ENCODE measurements around the gene EXOSC3. TPM values are rescaled to one million over a fixed set of nuclear protein-coding genes. Genes with fewer than 3 reads are reported as not detected.

Gene EXOSC3
- total and polyA plus RNA-seq, 9 of the 15 experiments (the other 6 are each of a cell fraction or from before 2014, with no cell fraction given): 18.5 to 266 (median 114) TPM

DNA sequence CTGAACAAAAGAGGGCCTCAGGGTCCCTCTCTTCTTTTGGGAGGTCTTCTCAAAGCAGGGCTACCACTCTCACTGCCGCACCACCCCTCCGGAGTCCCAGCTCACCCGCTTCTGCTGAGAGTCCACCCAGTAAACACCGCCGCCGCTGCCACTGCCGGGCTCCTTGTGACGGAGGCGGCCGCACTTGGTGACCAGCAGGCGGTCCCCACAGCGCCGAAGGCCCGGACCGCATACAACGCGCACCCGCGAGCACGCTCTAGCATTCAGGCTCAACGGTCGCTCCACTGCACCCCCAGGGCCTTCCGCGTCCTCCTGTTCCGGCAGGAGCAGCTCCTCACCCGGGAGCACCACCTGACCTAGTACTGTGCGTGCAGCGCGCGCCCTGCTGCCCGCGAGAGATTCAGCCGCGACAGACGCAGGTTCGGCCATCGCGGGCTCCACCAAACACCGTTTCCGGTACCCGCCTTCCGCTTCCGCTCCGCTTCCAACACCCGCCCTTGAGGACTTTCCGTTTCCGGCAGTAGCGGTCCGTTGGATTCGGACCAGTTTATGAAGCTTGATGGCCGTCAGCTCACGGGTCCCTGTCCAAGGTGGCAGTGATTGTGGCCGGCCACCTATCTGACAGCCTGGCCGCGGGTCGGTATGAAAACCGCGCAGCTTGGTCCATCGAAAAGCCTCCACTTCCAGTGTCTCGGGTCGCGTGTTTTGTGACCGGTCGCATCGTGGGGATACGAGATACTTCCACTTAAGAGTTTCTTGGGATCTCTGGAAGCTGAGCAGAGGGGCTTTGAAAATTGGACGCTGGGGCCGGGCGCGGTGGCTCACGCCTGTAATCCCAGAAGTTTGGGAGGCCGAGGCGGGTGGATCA is at the start of gene EXOSC3 (continued):
- TF ChIP-seq, protein P1, sequence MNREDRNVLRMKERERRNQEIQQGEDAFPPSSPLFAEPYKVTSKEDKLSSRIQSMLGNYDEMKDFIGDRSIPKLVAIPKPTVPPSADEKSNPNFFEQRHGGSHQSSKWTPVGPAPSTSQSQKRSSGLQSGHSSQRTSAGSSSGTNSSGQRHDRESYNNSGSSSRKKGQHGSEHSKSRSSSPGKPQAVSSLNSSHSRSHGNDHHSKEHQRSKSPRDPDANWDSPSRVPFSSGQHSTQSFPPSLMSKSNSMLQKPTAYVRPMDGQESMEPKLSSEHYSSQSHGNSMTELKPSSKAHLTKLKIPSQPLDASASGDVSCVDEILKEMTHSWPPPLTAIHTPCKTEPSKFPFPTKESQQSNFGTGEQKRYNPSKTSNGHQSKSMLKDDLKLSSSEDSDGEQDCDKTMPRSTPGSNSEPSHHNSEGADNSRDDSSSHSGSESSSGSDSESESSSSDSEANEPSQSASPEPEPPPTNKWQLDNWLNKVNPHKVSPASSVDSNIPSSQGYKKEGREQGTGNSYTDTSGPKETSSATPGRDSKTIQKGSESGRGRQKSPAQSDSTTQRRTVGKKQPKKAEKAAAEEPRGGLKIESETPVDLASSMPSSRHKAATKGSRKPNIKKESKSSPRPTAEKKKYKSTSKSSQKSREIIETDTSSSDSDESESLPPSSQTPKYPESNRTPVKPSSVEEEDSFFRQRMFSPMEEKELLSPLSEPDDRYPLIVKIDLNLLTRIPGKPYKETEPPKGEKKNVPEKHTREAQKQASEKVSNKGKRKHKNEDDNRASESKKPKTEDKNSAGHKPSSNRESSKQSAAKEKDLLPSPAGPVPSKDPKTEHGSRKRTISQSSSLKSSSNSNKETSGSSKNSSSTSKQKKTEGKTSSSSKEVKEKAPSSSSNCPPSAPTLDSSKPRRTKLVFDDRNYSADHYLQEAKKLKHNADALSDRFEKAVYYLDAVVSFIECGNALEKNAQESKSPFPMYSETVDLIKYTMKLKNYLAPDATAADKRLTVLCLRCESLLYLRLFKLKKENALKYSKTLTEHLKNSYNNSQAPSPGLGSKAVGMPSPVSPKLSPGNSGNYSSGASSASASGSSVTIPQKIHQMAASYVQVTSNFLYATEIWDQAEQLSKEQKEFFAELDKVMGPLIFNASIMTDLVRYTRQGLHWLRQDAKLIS (CRISPR knock-in tag; IDR thresholded peaks at IDR 0.05): peak; percentile 79; the same call in 1 of the 2 replicates
- TF ChIP-seq NR3C1 (CRISPR knock-in tag; IDR thresholded peaks at IDR 0.05) (peak; percentile 44; the same call in 1 of the 2 replicates), SMARCE1 (IDR thresholded peaks at IDR 0.05) (peak; percentile 33; the same call in 1 of the 2 replicates), STAT5B (CRISPR knock-in tag; IDR thresholded peaks at IDR 0.05) (no peak), TARDBP (IDR thresholded peaks at IDR 0.05) (no peak; the same call in 1 of the 2 replicates), MEIS2 (IDR thresholded peaks at IDR 0.05; ENCODE audit: partially characterized antibody) (peak; percentile 61), SMAD4 (CRISPR knock-in tag; conservative IDR thresholded peaks at IDR 0.05) (0 out of 2 replicates have a peak, but pooled peaks have one; percentile 15), SP2 (IDR thresholded peaks at IDR 0.05; ENCODE audit: extremely low read depth, low read depth, low read length, poor library complexity, severe bottlenecking) (peak; percentile 31), BRCA1 (IDR thresholded peaks at IDR 0.05) (no peak), BRCA1 (CRISPR knock-in tag; IDR thresholded peaks at IDR 0.05) (no peak), RAD51 (IDR thresholded peaks at IDR 0.05; ENCODE audit: borderline replicate concordance, low read depth) (peak; percentile 59; the same call in 1 of the 2 replicates), PTBP1 (IDR thresholded peaks at IDR 0.05; ENCODE audit: low read depth, low read length) (no peak), NR1H2 (CRISPR knock-in tag; IDR thresholded peaks at IDR 0.05) (0 out of 2 replicates have a peak, but pooled peaks have one; percentile 85), NCOA1 (IDR thresholded peaks at IDR 0.05; ENCODE audit: low read depth) (peak; percentile 94), NCOA2 (IDR thresholded peaks at IDR 0.05; ENCODE audit: partially characterized antibody in 2 of 2) (no peak), ZBTB8A (IDR thresholded peaks at IDR 0.05; ENCODE audit: partially characterized antibody) (no peak)
- TF ChIP-seq, protein P2, sequence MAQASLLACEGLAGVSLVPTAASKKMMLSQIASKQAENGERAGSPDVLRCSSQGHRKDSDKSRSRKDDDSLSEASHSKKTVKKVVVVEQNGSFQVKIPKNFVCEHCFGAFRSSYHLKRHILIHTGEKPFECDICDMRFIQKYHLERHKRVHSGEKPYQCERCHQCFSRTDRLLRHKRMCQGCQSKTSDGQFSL (CRISPR knock-in tag; IDR thresholded peaks at IDR 0.05): 0 out of 2 replicates have a peak, but pooled peaks have one; percentile 29
- TF ChIP-seq, protein P2 (tag; IDR thresholded peaks at IDR 0.05): no peak
- TF ChIP-seq, protein P3, sequence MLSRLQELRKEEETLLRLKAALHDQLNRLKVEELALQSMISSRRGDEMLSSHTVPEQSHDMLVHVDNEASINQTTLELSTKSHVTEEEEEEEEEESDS (CRISPR knock-in tag; IDR thresholded peaks at IDR 0.05): no peak

Measured in K562 (cell line).